Esophagus mucosa (tissue), 1 donor: ENCODE data around the gene GLDC. TPM values are rescaled to one million over a fixed set of nuclear protein-coding genes. Genes with fewer than 3 reads are reported as not detected.
"Not testable (repeated sequence)": the region's sequence is repeated elsewhere in the genome, so short reads cannot be mapped to it uniquely, and the experiment has no call there.

Experiments used
- ATAC-seq: fragments of 200-7000 bp; cut with Tn5 transposase; one replicate; pipeline ENCODE4 v1.9.1; 2020
- total RNA-seq: library from RNA; stranded (reverse); gene quantifications from one replicate; pipeline ENCODE4 v1.2.4, GENCODE V29; 2023
- donor health status: DM: yes; HTN: yes; CAD: no.

The GLDC gene
- 28.3 TPM for total RNA-seq

DNA sequence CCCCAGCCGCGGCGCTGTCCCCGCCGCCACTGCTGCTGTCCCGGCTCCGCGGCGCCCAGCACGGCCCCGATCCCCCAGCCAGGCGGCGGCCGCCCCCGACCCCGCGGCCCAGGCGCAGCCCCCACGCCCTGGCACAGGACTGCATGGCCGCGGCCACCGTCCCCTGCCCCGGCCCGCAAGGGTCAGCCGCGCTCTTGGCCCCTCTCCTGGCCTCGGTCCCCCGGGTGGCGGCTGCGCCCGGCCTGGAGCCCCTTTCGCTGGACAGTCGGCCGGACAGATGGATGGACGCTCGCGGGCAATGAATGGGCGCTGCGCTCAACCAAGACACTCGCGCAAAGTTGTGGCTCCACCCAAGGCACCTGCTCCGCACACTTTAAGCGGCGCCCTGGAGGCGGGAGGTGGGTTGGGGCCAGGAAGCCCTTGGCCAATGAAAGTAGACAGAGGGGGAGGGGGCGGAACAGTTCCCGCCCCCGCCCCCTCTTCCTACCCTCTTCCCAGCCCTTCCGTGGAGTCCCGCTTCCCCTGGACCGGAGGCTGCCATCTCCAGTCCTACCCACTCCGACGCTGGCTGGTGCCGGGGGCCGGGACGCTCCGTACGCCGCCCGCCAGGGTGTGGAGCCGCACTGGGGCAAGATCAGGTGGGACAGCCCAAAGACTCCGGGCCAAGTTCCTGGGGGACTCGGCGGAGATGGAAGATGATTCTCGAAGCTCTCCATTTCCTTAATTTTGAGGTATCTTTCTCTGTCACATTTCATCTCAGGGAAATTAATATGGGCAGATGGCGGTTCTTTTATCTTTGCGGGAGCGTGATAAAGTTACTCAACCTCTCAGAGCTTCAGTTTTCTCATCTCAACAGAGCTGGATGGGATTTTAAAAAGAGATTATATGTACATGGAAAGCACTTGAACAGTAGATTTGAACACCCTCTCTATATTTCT is at the start of gene GLDC:
Gene GLDC (minus strand): TSS at position 375 of the 938 bp plus-strand sequence. CDS start 230 bp downstream, at position 145.
- peak; percentile 94 for ATAC-seq

DNA sequence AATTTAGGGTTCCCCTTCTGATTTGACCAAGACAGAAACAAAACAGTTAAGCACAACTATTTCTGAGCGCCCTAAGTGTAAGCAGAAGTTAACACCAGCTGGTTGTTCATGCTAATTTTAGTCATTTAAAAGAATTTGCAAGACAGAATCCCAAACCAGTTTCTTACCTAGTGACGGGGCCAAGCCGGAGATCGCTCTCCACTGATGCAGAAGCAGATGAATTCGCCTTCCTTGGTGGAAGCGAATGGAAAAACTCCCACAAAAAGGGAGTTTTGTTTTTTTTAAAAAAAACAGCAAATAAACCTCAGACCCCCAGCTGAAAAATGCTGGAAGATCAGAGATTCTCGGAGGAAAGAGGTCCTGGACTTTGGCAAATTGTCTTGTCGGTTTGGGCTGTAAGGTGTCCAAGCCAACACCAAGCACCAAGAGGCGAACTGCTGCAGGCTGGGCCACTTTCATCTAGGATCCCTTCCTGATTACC is 47.4 kb upstream of the GLDC start:
- no peak for ATAC-seq

DNA sequence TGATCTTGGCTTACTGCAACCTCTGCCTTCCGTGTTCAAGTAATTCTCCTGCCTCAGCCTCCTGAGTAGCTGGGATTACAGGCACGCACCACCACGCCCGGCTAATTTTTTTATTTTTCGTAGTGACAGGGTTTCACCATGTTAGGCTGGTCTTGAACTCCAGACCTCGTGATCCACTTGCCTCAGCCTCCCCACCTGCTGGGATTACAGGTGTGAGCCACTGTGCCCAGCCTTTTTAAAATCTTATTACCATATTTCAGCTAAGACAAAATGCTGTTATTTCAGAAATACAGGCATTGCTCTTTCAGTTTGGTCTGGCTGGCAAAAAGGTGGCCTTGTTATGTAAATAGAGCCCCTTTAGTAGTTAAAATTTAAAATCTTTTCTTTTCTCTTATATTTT is 46.9 kb upstream of the GLDC start:
- no peak for ATAC-seq

DNA sequence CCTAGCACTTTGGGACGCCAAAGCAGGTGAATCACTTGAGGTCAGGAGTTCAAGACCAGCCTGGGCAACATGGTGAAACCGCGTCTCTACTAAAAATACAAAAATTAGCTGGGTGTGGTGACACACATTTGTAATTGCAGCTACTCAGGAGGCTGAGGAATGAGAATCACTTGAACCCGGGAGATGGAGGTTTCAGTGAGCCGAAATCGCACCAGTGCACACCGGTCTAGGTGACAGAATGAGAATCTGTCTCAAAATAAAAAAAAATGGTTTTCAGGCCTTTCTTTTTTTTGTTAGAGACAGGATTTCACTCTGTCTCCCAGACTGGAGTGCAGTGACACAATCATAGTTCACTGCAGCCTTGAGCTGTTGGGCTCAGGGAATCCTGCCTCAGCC is 45.1 kb upstream of the GLDC start:
- not testable (repeated sequence) for ATAC-seq

DNA sequence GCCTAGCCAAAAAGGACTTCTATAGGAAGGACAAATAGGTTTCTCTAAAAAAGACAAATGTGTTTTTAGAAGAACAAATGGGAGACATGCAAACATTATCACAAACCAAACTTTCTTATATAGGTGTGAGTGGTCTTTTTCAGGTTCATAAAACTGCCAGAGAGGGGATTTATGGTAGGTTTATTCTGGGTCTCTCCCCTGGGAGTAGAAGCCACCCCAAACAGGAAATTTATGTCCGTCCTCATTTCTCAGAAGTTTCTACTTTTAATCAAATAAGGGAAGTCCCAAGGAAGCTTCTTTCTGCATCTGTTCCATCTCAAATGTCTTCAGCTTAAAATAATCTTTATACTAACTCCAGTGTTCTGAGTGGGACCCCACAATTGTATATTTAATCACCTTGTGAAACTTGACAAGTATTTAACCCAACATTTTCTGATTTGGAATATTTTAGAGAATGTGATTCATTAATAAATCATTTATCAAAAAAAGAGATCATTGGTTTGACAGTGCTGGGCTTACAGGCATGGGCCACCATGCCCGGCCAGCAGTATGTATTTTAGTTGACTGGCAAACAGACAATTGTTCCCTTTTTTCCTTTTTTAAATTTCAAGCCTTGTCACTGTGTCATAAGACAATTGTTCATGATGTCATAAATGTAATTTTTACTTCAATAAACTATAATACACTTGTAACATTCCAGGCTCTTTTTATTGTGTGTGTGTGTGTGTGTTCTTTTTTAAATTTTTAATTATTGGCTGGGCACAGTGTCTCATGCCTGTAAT is 44.6 kb upstream of the GLDC start:
- no peak for ATAC-seq

DNA sequence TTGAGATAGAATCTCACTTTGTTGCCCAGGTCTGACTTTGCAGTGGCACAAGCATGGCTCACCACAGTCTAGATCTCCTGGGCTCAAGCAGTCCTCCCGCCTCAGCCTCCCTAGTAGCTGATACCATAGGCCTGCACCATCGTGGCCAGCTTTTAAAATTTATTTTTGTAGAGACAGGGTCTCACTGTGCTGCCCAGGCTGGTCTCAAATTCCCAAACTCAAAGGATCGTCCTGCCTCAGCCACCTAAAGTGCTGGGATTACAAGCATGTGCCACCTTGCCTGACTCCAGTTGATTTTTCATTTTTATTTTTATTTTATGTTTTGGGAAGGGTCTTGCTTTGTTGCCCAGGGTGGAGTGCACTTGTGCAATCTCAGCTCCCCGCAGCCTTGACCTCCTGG is 41.7 kb upstream of the GLDC start:
- ATAC-seq = no peak

DNA sequence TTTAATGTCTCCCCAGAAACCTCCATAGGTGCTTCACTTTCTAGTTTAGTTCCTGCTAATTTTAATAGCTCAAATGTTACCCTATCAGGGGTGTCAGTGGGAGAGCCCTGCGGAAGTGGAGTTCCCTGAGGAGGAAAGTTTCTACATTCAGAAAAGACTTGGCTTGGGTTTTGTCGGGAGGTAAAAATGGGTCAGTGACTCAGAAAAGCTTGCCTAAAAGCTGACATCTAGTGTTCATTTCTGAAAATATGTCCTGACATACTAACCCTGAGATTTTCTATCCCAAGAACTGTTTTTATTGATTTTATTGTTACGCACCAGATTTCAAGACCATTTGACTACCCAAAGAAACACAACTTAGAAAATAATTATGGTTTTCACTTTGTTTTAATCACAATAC is 40.9 kb upstream of the GLDC start:
- no peak for ATAC-seq

DNA sequence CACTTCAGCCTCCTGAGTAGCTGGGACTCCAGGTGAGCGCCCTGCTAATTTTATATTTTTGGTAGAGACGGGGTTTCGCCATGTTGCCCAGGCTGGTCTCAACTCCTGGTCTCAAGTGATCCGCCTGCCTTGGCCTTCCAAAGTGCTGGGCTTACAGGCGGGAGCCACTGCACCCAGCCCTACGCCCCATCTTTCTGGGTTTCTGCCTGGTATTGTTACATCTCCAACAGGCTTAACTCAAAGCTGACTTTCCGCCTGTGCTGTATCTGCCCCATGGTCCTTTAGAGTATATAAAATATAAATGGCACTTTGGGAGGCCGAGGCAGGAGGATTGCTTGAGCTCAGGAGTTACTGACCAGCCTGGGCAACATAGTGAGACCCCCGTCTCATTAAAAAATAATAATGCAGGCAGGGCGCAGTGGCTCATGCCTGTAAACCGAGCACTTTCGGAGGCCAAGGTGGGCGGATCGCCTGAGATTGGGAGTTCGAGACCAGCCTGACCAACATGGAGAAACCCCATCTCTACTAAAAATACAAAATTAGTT is 36.5 kb upstream of the GLDC start:
- ATAC-seq = peak; percentile 10

DNA sequence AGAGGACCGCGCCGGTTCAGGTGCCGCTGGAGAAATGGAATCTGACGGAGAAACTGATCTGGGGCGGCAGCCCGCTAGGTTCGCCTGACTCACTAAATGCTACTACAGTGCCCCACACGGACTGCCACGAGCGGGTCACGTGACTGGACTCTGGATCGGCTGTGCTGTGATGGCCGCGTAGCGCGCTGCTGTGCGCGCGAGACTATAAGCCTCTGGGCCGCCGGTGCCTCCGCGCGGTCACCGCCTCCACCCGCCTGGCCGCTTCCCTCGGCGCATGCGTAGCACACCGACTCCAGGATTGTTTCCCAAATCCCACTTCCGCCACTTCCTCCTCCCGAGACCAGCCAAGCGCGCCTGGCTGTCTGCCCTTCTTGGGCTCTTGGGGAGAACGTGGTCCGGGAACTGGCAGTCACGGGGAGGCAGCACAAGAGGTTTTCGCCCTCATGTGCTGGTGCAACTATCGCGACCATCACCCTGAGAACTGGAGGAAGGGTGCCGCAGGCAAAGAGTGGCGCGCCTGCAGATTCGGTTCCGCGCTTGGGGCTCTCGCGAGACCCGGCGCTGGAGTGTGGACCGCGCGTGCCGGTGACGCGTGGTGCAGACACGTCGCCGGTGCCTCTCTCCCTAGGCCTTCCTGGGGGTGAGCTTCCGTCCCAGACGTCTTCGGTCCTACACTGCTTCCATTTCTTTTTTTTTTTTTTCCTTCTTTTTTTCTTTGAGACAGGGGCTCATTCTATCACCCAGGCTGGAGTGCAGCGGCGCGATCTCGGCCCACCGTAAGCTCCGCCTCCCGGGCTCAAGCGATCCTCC is 35.8 kb upstream of the GLDC start:
- ATAC-seq = peak; percentile 97

DNA sequence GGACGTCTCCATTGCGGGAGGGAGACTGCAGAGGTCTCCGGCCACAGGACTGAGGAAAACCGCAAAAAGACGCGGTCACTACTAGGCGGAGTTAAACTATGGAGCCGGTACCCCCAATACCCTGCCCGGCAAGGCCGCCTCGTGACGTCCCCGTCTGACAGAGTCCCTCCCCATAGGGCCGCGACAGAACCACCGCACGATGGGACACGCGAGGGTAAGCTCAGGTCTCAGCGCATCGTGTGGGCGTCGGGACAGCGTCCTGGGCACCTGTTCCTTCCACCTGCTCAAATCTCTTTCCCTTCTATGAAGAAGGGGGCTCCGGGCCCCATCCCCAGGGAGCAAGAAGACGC is 35.2 kb upstream of the GLDC start:
- peak; percentile 50 for ATAC-seq

DNA sequence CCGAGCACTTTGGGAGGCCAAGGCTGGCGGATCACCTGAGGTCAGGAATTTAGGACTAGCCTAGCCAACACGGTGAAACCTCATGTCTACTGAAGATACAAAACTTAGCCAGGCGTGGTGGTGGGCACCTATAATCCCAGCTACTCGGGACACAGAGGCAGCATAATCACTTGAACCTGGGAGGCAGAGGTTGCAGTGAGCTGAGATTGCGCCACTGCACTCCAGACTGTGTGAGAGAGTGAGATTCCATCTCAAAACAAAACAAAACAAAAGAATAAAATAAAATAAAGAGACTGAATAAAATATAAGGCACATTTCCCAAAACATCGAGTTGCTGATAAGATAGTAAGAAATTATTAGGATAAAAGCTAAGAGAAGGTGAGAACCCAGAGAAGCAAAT is 32.3 kb upstream of the GLDC start:
- ATAC-seq = no peak

DNA sequence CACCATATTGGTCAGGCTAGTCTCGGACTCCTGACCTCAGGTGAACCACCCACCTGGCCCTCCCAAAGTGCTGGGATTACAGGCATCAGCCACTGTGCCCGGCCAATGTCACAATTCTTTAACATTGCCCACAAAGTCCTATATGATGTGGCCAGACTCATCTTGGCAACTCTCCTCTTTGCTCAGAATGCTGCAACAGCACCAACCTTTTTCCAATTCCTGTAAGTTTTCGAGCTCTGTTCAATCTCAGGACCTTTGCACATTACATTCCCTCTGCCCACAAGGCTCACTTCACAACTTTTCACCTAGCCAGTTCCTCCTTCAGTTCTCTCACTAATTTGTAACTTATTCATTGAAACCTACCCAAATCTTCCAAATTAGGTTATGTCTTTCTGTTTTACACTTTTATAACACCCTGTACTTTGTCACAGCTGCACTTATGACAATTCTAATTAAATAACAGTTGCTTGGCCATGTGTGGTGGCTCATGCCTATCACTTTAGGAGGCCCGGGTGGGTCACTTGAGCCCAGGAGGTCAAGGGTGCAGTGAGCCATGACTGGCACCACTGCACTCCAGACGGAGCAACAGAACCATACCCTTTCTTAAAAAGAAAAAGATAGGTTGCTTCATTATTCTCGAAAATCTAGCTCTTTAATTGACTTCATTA is 30.9 kb upstream of the GLDC start:
- no peak for ATAC-seq

DNA sequence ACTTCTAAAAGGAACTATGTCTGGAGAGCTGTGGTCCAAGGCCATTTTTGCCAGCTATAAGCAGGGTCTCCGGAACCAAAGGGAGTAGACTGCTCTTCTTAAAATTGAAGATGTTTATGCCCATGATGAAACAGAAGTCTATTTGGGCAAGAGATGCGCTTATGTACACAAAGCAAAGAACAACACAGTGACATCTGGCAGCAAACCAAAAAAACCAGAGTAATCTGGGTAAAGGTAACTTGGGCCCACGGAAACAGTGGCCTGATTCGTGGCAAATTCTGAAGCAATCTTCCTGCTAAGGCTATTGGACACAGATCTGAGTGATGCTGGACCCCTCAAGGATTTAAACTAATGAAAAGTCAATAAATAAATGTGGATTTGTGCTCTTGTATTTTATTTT is 29.7 kb upstream of the GLDC start:
- ATAC-seq = no peak

DNA sequence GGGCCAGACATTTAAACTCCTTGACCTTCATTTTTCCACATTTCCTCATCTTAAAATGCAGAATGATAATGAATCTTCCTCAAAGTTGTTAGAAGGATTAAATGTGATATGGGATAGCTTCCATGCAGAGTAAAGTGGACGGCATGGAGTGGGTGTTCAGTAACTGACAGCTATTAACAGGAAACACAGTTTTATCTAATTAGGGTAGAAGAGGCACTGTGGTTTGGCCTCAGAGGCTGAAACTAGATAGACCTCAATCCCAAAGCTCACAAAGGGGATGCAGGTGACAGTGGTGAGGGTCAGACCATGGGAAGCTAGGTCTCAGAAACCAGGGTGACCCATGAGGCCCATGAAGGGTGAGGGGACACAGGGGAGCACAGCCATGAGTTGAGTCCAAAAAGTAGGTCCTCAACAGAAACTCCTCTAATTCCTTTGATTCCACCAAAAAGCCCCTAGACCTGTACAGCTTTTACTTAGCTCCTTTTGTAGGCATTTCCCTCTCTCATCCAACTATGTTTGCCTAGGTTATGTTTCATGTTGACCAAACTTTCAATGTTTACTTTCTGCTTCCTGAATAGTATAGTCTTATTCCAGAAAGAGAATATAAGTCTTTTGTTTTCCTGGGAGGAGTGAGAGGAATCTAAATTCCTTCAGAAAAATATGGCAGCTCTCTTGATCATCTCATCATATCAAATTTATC is 27.9 kb upstream of the GLDC start:
- ATAC-seq = no peak

DNA sequence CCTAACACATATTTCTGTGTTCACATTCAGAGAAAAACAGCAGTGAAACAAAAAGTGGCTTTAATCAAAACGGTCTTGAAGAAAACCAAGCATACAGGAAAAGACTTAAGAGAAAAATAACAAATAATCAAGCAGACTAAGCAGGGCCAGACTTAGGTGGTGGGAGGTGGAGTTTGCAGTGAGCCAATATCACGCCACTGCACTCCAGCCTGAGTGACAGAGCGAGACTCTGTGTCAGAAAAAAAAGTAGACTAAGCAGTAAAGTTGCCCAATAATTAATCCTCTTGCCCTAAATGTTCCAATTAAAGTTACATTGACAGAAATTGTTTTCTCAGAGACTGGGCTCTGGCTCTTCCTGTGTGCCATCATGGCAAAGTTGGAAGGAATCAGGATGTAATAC is 26.6 kb upstream of the GLDC start:
- ATAC-seq = no peak

DNA sequence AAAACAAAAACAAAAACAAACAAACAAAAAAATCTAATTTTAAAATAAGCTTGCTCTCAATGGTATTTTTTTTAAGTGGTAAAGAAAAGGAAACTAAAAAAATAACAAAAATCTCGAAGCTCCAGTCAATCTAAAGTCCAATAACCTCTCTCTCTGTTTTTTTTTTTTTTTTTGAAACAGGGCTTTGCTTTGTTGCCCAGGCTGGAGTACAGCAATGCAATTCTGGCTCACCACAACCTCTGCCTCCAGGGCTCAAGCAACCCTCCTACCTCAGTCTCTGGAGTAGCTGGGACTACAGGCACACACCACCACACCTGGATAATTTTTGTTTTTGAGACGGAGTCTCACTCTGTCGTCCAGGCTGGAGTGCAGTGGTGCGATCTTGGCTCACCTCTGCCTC is 25.9 kb upstream of the GLDC start:
- ATAC-seq = no peak

DNA sequence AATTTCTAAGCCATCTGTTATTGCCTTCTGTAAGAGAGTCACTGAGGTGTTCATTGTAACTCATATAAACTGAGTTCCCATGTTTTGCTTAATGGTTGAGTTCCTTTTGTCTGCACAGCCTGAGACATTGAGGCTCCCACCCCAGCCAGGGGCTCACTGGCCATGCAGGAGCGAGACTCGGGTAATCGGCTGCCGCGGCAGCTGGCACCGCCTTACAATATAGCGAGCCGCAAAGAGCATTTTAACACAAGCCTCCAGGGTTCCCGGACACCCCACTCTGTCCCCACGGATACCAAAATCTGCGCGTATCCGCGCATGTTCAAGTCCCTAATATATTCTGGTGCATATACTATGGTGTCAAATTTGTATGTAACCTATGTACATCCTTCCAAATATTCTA is 24.4 kb upstream of the GLDC start:
- no peak for ATAC-seq

DNA sequence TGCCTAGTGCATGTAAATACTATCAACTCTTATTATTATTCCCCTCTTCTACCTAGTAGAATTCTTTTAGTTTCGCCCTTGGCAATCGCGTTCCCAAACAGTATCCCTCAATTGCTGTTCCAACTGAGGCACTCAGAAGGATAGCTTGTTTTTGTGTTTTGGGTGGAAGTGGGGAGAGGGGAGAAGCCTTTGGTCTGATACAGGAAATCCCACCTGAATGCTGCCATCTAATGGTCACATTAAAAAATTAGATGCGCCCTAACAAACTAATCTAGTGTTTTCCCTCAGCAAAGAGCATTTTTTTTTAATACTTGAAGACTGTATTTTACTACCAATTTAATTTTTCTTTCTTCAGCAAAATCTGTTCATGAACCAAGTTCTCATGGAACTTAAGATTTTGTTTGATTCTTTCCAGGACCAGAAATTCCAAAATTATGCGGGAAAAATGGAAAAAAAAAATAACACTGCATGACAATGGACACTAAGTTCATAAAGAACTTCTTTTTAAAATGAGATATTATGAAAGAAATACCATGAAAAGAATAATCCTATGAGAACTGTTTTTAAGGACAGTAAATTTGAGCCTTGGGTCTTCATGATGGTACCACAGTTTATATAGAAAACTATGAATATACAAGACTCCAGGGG is 22.2 kb upstream of the GLDC start:
- ATAC-seq = no peak

DNA sequence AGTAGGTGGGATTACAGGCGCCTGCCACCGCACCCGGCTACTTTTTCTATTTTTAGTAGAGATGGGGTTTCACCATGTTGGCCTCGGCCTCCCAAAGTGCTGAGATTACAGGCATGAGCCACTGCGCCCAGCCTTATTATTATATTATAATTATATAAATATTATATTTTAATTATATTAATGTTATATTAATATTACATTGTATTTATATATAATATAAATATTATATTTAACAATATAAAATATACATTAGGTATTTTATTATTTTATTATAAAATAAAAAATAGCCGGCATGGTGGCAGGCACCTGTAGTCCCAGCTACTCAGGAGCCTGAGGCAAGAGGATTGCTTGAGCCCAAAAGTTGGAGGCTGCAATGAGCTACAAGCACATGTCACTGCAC is 21.6 kb upstream of the GLDC start:
- no peak for ATAC-seq

DNA sequence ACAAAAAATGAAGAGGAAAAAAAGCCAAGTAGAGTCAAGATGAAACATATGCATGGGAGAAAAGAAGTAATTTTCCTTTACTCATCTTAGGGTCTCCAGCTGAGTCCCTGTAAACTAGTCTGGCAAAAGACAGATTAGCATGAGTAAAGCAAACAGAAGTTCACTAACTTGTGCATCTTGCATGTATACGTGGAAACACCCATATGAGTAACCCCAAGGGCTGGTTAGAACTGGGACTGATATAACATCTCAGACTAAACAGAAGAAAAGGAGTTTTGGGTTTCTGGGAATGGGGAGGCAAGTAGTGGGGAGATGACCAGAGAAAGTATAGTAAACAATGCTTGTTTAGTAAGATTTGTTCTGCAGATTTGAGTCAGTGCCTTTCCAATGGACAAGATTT is 20.1 kb upstream of the GLDC start:
- no peak for ATAC-seq

DNA sequence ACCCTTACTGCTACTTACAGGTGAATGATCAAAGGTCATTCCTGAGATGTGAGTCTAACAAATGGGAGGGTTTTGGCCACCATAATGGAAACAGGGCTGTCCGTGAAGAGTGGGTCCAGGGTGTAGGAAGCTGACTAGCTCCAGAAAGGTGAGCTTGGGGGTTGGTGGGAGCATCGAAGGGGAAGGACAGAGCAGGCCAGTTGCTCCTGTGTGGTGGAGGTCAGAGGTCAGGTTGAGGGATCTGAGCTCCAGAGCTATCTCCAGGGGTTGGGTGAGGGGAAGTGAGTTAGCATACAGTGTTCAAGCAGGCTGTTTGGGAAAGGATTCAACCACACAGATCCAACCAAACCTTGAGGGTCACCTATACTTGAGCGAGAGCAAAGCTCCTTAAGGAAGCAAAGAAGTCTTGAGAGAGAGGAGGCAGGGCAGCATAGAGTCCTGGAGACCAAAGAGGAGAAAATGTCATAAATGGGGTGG is 18.7 kb upstream of the GLDC start:
- ATAC-seq = no peak
